ENCODE data around the gene AKAP6. TPM values are rescaled to one million over a fixed set of nuclear protein-coding genes. Genes with fewer than 3 reads are reported as not detected.

AKAP6 gene
- total and polyA plus RNA-seq, 2 experiments from 2014 or later: 0.38 to 0.42 TPM

DNA sequence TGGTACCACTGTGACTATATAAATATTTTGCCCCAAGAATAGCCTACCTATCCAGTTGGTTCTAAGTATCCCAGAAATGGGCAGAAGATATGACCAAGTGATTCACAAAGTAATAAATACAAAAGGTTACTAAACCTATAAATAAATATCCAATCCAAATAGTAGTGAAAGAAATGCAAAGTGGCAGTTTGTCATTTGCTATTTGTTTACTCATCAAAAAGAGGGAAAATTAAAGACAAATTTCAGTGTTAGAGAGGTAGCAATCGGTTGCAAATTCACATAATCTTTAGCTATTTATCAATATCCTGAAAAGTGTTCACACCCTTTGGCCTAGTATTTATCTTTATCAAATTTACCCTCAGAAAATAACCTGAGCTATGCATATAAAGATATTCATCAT is 473.2 kb downstream of the AKAP6 start (continued):
- TF ChIP-seq ZNF114 (CRISPR knock-in tag; IDR thresholded peaks at IDR 0.05) (no peak), STAT1 (IDR thresholded peaks at IDR 0.05; ENCODE audit: unreplicated experiment) (no peak), CTCF (conservative IDR thresholded peaks at IDR 0.05; ENCODE audit: low read depth in 2 of 2) (no peak), POLR2AphosphoS5 (IDR thresholded peaks at IDR 0.05; ENCODE audit: low read depth) (no peak)
- TF ChIP-seq, protein P1, sequence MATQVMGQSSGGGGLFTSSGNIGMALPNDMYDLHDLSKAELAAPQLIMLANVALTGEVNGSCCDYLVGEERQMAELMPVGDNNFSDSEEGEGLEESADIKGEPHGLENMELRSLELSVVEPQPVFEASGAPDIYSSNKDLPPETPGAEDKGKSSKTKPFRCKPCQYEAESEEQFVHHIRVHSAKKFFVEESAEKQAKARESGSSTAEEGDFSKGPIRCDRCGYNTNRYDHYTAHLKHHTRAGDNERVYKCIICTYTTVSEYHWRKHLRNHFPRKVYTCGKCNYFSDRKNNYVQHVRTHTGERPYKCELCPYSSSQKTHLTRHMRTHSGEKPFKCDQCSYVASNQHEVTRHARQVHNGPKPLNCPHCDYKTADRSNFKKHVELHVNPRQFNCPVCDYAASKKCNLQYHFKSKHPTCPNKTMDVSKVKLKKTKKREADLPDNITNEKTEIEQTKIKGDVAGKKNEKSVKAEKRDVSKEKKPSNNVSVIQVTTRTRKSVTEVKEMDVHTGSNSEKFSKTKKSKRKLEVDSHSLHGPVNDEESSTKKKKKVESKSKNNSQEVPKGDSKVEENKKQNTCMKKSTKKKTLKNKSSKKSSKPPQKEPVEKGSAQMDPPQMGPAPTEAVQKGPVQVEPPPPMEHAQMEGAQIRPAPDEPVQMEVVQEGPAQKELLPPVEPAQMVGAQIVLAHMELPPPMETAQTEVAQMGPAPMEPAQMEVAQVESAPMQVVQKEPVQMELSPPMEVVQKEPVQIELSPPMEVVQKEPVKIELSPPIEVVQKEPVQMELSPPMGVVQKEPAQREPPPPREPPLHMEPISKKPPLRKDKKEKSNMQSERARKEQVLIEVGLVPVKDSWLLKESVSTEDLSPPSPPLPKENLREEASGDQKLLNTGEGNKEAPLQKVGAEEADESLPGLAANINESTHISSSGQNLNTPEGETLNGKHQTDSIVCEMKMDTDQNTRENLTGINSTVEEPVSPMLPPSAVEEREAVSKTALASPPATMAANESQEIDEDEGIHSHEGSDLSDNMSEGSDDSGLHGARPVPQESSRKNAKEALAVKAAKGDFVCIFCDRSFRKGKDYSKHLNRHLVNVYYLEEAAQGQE (IDR thresholded peaks at IDR 0.05; ENCODE audit: unreplicated experiment): no peak

DNA sequence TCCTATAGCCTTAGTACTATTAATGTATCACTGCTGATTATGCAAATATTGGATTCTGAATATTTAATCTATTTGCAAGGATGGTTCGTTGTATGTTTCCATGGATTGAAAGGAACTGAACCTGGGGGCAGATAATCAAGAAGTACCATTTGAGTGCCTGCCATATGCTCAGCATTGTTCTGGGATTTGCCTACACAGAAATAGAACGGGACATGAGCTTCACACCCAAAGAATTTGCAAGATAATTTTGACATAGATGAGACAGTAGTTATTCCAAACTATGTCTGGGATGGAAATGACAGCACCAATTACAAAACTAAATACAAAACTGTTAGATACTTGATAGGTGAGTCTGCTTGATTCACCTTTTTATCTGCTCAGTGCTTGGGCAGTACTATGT is 476.9 kb downstream of the AKAP6 start:
- H3K4me3 ChIP-seq: no peak overlapping the region
- no peaks in the 10 kb centered on the region for H4K20me1 ChIP-seq (replicated peaks; ENCODE audit: insufficient read depth)
- H2AFZ ChIP-seq: no peak overlapping the region
- peaks cover 16% of the 10 kb centered on the region; the same call in 1 of the 2 replicates for H3K36me3 ChIP-seq (ENCODE audit: insufficient read depth)
- Mint-ChIP-seq H3K4me3 (no peak overlapping the region), H3K27me3 (ENCODE audit: insufficient read depth, low read depth, poor library complexity) (no peaks in the 10 kb centered on the region), H3K36me3 (ENCODE audit: low read depth) (peaks cover 33% of the 10 kb centered on the region; the same call in 2 of the 3 replicates), H3K27ac (no peak overlapping the region), H3K9me3 (peaks cover 39% of the 10 kb centered on the region), H3K4me1 (peaks cover 21% of the 10 kb centered on the region)
- H3F3A ChIP-seq (replicated peaks; ENCODE audit: low read depth): no peaks in the 10 kb centered on the region
- H3K27ac ChIP-seq (ENCODE audit: low read depth): no peak overlapping the region
- no peak for DNase-seq (ENCODE audit: low spot score)
- H3K79me2 ChIP-seq (replicated peaks; ENCODE audit: insufficient read depth): no peaks in the 10 kb centered on the region
- H3K27me3 ChIP-seq (ENCODE audit: insufficient read depth): no peaks in the 10 kb centered on the region
- H3K4me2 ChIP-seq: no peak overlapping the region
- no peak for ATAC-seq
- no peaks in the 10 kb centered on the region for H3K9me2 ChIP-seq (ENCODE audit: insufficient read depth)
- peaks cover 19% of the 10 kb centered on the region for H3K4me1 ChIP-seq (ENCODE audit: insufficient read depth)
- TF ChIP-seq CTCF (conservative IDR thresholded peaks at IDR 0.05; ENCODE audit: low read depth in 2 of 2) (no peak), CREB1 (CRISPR knock-in tag; IDR thresholded peaks at IDR 0.05; ENCODE audit: low read depth) (no peak), POLR2AphosphoS5 (IDR thresholded peaks at IDR 0.05; ENCODE audit: low read depth) (no peak), JUNB (IDR thresholded peaks at IDR 0.05; ENCODE audit: unreplicated experiment) (no peak), EZH2 (IDR thresholded peaks at IDR 0.05; ENCODE audit: low read depth, unreplicated experiment) (no peak), ZNF114 (CRISPR knock-in tag; IDR thresholded peaks at IDR 0.05) (no peak), ZNF331 (CRISPR knock-in tag; IDR thresholded peaks at IDR 0.05; ENCODE audit: low read depth) (no peak), STAT1 (IDR thresholded peaks at IDR 0.05; ENCODE audit: unreplicated experiment) (no peak), NANOG (IDR thresholded peaks at IDR 0.05; ENCODE audit: borderline replicate concordance) (no peak)
- TF ChIP-seq, protein P2, sequence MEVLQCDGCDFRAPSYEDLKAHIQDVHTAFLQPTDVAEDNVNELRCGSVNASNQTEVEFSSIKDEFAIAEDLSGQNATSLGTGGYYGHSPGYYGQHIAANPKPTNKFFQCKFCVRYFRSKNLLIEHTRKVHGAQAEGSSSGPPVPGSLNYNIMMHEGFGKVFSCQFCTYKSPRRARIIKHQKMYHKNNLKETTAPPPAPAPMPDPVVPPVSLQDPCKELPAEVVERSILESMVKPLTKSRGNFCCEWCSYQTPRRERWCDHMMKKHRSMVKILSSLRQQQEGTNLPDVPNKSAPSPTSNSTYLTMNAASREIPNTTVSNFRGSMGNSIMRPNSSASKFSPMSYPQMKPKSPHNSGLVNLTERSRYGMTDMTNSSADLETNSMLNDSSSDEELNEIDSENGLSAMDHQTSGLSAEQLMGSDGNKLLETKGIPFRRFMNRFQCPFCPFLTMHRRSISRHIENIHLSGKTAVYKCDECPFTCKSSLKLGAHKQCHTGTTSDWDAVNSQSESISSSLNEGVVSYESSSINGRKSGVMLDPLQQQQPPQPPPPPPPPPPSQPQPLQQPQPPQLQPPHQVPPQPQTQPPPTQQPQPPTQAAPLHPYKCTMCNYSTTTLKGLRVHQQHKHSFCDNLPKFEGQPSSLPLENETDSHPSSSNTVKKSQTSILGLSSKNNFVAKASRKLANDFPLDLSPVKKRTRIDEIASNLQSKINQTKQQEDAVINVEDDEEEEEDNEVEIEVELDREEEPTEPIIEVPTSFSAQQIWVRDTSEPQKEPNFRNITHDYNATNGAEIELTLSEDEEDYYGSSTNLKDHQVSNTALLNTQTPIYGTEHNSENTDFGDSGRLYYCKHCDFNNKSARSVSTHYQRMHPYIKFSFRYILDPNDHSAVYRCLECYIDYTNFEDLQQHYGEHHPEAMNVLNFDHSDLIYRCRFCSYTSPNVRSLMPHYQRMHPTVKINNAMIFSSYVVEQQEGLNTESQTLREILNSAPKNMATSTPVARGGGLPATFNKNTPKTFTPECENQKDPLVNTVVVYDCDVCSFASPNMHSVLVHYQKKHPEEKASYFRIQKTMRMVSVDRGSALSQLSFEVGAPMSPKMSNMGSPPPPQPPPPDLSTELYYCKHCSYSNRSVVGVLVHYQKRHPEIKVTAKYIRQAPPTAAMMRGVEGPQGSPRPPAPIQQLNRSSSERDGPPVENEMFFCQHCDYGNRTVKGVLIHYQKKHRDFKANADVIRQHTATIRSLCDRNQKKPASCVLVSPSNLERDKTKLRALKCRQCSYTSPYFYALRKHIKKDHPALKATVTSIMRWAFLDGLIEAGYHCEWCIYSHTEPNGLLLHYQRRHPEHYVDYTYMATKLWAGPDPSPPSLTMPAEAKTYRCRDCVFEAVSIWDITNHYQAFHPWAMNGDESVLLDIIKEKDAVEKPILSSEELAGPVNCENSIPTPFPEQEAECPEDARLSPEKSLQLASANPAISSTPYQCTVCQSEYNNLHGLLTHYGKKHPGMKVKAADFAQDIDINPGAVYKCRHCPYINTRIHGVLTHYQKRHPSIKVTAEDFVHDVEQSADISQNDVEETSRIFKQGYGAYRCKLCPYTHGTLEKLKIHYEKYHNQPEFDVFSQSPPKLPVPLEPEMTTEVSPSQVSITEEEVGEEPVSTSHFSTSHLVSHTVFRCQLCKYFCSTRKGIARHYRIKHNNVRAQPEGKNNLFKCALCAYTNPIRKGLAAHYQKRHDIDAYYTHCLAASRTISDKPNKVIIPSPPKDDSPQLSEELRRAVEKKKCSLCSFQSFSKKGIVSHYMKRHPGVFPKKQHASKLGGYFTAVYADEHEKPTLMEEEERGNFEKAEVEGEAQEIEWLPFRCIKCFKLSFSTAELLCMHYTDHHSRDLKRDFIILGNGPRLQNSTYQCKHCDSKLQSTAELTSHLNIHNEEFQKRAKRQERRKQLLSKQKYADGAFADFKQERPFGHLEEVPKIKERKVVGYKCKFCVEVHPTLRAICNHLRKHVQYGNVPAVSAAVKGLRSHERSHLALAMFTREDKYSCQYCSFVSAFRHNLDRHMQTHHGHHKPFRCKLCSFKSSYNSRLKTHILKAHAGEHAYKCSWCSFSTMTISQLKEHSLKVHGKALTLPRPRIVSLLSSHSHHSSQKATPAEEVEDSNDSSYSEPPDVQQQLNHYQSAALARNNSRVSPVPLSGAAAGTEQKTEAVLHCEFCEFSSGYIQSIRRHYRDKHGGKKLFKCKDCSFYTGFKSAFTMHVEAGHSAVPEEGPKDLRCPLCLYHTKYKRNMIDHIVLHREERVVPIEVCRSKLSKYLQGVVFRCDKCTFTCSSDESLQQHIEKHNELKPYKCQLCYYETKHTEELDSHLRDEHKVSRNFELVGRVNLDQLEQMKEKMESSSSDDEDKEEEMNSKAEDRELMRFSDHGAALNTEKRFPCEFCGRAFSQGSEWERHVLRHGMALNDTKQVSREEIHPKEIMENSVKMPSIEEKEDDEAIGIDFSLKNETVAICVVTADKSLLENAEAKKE (CRISPR knock-in tag; IDR thresholded peaks at IDR 0.05): no peak

Data from GM23338 (cell line).